HCT116 (cell line): ENCODE measurements around the gene IQUB. TPM values are rescaled to one million over a fixed set of nuclear protein-coding genes. Genes with fewer than 3 reads are reported as not detected.

Source experiments
- ATAC-seq: fragments of 200-7000 bp; cut with Tn5 transposase; 2 replicates; pipeline ENCODE4 v1.9.1; 2020; ENCODE audit warnings: mild to moderate bottlenecking, moderate library complexity
- BruUV-seq: library from RNA; stranded (reverse); fragments of 400-500 nt; replicated peaks from 2 replicates; lab custom pipeline; 2021; lab: Mats Ljungman, UMichigan
- CTCF ChIA-PET: fragments of 300-600 bp; sonication (Branson Sonifier 250); formaldehyde crosslinking; loops from one replicate; lab custom pipeline; 2021; ENCODE audit warnings: antibody characterized with exemption; lab: Charles Lee
- POLR2A ChIA-PET: fragments of 300-600, 350-600 bp; sonication (Branson Sonifier 250); formaldehyde crosslinking; loops from one replicate; lab custom pipeline; 2021; ENCODE audit warnings: antibody characterized with exemption; lab: Charles Lee
- RAD21 ChIA-PET, 2 experiments: fragments of 300-600 bp; sonication (Branson Sonifier 250); formaldehyde crosslinking; loops; one replicate each; lab custom pipeline; 2023; ENCODE audit warnings: low total read pairs in 2 of 2; ENCODE audit not compliant: uncharacterized antibody in 2 of 2, unreplicated experiment in 2 of 2, low non-redundant PET in 1 of 2; lab: Charles Lee
- DNase-seq: peaks from one replicate; pipeline ENCODE4 v3.0.0-alpha.2; 2010; ENCODE audit warnings: low read depth, low spot score
- H2AFZ ChIP-seq: fragments of 200-600 bp; shearing (Covaris generic), sonication (generic); 2 replicates; pipeline ENCODE4 v1.6.1; 2017; ENCODE audit warnings: low read depth, mixed run types, mixed read lengths, antibody characterized with exemption, low read length; ENCODE audit not compliant: poor library complexity, severe bottlenecking
- H3K27ac ChIP-seq: 2 replicates; pipeline ENCODE4 v1.5.1; 2012; ENCODE audit warnings: low read depth, low read length
- H3K27me3 ChIP-seq: fragments of 200-600 bp; sonication (generic); 2 replicates; pipeline ENCODE4 v1.6.1; 2016; ENCODE audit warnings: mixed run types, low read length, mixed read lengths; ENCODE audit not compliant: insufficient read depth
- H3K36me3 ChIP-seq, 2 experiments: fragments of 200-500 bp in 1 of 2; fragments of 200-600 bp in 1 of 2; sonication (Bioruptor generic) in 1 of 2; sonication (generic) in 1 of 2; 2 replicates each; pipeline versions ENCODE4 v1.5.1 to v1.6.1; 2014 to 2016; ENCODE audit warnings: low read length in 2 of 2, inconsistent platforms in 1 of 2, mixed read lengths in 1 of 2, mixed run types in 1 of 2; ENCODE audit not compliant: insufficient read depth in 2 of 2, control insufficient read depth in 1 of 2
- H3K4me1 ChIP-seq, 2 experiments: fragments of 200-600 bp in 1 of 2; sonication (generic) in 1 of 2; 2 replicates each; pipeline versions ENCODE4 v1.5.1 to v1.6.1; 2012 to 2017; ENCODE audit warnings: low read length in 2 of 2, inconsistent platforms in 1 of 2, mild to moderate bottlenecking in 1 of 2, mixed read lengths in 1 of 2, mixed run types in 1 of 2, moderate library complexity in 1 of 2; ENCODE audit not compliant: insufficient read depth in 2 of 2, control insufficient read depth in 1 of 2
- H3K4me2 ChIP-seq: fragments of 200-600 bp; sonication (generic); 2 replicates; pipeline ENCODE4 v1.6.1; 2017; ENCODE audit warnings: mixed run types, low read length, mixed read lengths
- H3K4me3 ChIP-seq, 2 experiments: fragments of 200-600 bp in 1 of 2; sonication (generic) in 1 of 2; replicated peaks in 1 of 2; 2 replicates each; pipeline ENCODE4 v1.5.1; 2011 to 2016; ENCODE audit warnings: low read length in 2 of 2, control low read depth in 1 of 2, low read depth in 1 of 2, mild to moderate bottlenecking in 1 of 2, mixed read lengths in 1 of 2, mixed run types in 1 of 2
- H3K79me2 ChIP-seq: fragments of 200-600 bp; sonication (generic); 2 replicates; pipeline ENCODE4 v1.6.1; 2017; ENCODE audit warnings: mild to moderate bottlenecking, mixed run types, low read length, moderate library complexity, mixed read lengths; ENCODE audit not compliant: insufficient read depth
- H3K9ac ChIP-seq: fragments of 200-600 bp; sonication (generic); 2 replicates; pipeline ENCODE4 v1.6.1; 2016; ENCODE audit warnings: low read length, mixed read lengths
- H3K9me2 ChIP-seq: fragments of 200-600 bp; sonication (generic), shearing (Covaris generic); 2 replicates; pipeline ENCODE4 v1.6.1; 2017; ENCODE audit warnings: mixed run types, mild to moderate bottlenecking, moderate library complexity; ENCODE audit not compliant: insufficient read depth
- H3K9me3 ChIP-seq, 2 experiments: fragments of 200-500 bp in 1 of 2; fragments of 200-600 bp in 1 of 2; sonication (Bioruptor generic) in 1 of 2; sonication (generic) in 1 of 2; 2 replicates each; pipeline ENCODE4 v1.6.1; 2014 to 2017; ENCODE audit warnings: low read length in 2 of 2, mixed read lengths in 2 of 2, inconsistent platforms in 1 of 2, low read depth in 1 of 2, mild to moderate bottlenecking in 1 of 2, mixed run types in 1 of 2, moderate library complexity in 1 of 2; ENCODE audit not compliant: control insufficient read depth in 1 of 2, insufficient read depth in 1 of 2
- H4K20me1 ChIP-seq: fragments of 200-600 bp; sonication (generic), shearing (Covaris generic); 2 replicates; pipeline ENCODE4 v1.6.1; 2017; ENCODE audit warnings: mixed run types, mild to moderate bottlenecking, moderate library complexity; ENCODE audit not compliant: insufficient read depth
- ATF3 ChIP-seq: IDR thresholded peaks from 2 replicates; pipeline ENCODE4 v1.6.1; 2012
- CBX3 ChIP-seq: IDR thresholded peaks from 2 replicates; pipeline ENCODE4 v1.6.1; 2012; ENCODE audit warnings: low read depth
- CEBPB ChIP-seq: IDR thresholded peaks from 2 replicates; pipeline ENCODE4 v1.6.1; 2012; ENCODE audit warnings: low read depth
- FOSL1 ChIP-seq: IDR thresholded peaks from 2 replicates; pipeline ENCODE4 v1.6.1; 2012; ENCODE audit warnings: low read depth
- JUND ChIP-seq: IDR thresholded peaks from 2 replicates; pipeline ENCODE4 v1.6.1; 2012
- RAD21 ChIP-seq: IDR thresholded peaks from 2 replicates; pipeline ENCODE4 v1.6.1; 2012; ENCODE audit warnings: low read depth, mild to moderate bottlenecking
- SIN3A ChIP-seq: IDR thresholded peaks from 2 replicates; pipeline ENCODE4 v1.6.1; 2012; ENCODE audit warnings: low read depth
- SP1 ChIP-seq: IDR thresholded peaks from 2 replicates; pipeline ENCODE4 v1.6.1; 2012; ENCODE audit warnings: low read depth
- SRF ChIP-seq: IDR thresholded peaks from 2 replicates; pipeline ENCODE4 v1.6.1; 2012; ENCODE audit warnings: low read depth
- YY1 ChIP-seq: IDR thresholded peaks from 2 replicates; pipeline ENCODE4 v1.6.1; 2011; ENCODE audit warnings: low read length, low read depth, moderate library complexity, mild to moderate bottlenecking; ENCODE audit not compliant: insufficient replicate concordance; ENCODE audit errors: extremely low read depth
- ZBTB33 ChIP-seq: IDR thresholded peaks from 2 replicates; pipeline ENCODE4 v1.6.1; 2011; ENCODE audit warnings: mild to moderate bottlenecking, low read length, moderate library complexity; ENCODE audit not compliant: insufficient replicate concordance; ENCODE audit errors: extremely low read depth
- intact Hi-C: fragments of 100-400 bp; cut with micrococcal nuclease; formaldehyde crosslinking; loops from 2 replicates; pipeline ENCODE4 v1.10.0; 2022
- total RNA-seq: library from RNA; stranded (reverse); gene quantifications from one replicate; pipeline ENCODE4 v1.2.1, GENCODE V29; 2021; ENCODE audit not compliant: unreplicated experiment
- TF ChIP-seq, protein P1 (sequence below): IDR thresholded peaks from 2 replicates; pipeline ENCODE4 v1.6.1; 2012
- TF ChIP-seq, protein P2 (sequence below): IDR thresholded peaks from 2 replicates; pipeline ENCODE4 v1.6.1; 2012; ENCODE audit warnings: low read depth

Gene IQUB
- total RNA-seq, 1 experiment from 2014 or later = 0.79 TPM

- TF ChIP-seq, protein P1, sequence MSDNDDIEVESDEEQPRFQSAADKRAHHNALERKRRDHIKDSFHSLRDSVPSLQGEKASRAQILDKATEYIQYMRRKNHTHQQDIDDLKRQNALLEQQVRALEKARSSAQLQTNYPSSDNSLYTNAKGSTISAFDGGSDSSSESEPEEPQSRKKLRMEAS = no peak
- TF ChIP-seq JUND = no peak
- TF ChIP-seq SIN3A = no peak
- no peak for TF ChIP-seq ZBTB33
- no peak for TF ChIP-seq SRF
- TF ChIP-seq, all 23 proteins: peak for 0
Measured at GRCh38 chr7:123484199-123484598, 50.2 kb downstream of the IQUB start (continued).

- no peaks in the 10 kb centered on the region for H3K27me3 ChIP-seq
- BruUV-seq = no TSS peak
- no peaks in the 10 kb centered on the region for H3K79me2 ChIP-seq
- no peaks in the 10 kb centered on the region for H3K9me2 ChIP-seq
- H3K27ac ChIP-seq = no peak overlapping the region
- ATAC-seq (no peak), DNase-seq (no peak)
- POLR2A ChIA-PET = no interaction called here
- intact Hi-C loops = no loop called here
- no peaks in the 10 kb centered on the region for H3K9me3 ChIP-seq
- H2AFZ ChIP-seq = no peak overlapping the region
- no peaks in the 10 kb centered on the region for H3K4me1 ChIP-seq
- H3K9ac ChIP-seq = no peak overlapping the region
- H4K20me1 ChIP-seq = no peaks in the 10 kb centered on the region
- RAD21 ChIA-PET = no interaction called here
- TF ChIP-seq ZBTB33 = no peak
- no peak for TF ChIP-seq RAD21
- TF ChIP-seq ATF3 = no peak
- TF ChIP-seq, protein P2, sequence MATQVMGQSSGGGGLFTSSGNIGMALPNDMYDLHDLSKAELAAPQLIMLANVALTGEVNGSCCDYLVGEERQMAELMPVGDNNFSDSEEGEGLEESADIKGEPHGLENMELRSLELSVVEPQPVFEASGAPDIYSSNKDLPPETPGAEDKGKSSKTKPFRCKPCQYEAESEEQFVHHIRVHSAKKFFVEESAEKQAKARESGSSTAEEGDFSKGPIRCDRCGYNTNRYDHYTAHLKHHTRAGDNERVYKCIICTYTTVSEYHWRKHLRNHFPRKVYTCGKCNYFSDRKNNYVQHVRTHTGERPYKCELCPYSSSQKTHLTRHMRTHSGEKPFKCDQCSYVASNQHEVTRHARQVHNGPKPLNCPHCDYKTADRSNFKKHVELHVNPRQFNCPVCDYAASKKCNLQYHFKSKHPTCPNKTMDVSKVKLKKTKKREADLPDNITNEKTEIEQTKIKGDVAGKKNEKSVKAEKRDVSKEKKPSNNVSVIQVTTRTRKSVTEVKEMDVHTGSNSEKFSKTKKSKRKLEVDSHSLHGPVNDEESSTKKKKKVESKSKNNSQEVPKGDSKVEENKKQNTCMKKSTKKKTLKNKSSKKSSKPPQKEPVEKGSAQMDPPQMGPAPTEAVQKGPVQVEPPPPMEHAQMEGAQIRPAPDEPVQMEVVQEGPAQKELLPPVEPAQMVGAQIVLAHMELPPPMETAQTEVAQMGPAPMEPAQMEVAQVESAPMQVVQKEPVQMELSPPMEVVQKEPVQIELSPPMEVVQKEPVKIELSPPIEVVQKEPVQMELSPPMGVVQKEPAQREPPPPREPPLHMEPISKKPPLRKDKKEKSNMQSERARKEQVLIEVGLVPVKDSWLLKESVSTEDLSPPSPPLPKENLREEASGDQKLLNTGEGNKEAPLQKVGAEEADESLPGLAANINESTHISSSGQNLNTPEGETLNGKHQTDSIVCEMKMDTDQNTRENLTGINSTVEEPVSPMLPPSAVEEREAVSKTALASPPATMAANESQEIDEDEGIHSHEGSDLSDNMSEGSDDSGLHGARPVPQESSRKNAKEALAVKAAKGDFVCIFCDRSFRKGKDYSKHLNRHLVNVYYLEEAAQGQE = no peak
- no peak for TF ChIP-seq CEBPB
- no peak for TF ChIP-seq YY1
- TF ChIP-seq CBX3 = no peak
- TF ChIP-seq FOSL1 = no peak
- TF ChIP-seq SP1 = no peak
- TF ChIP-seq, all 23 proteins: peak for 0
- H3K36me3 ChIP-seq = no peaks in the 10 kb centered on the region
- H3K4me2 ChIP-seq = no peak overlapping the region
- no peak overlapping the region for H3K4me3 ChIP-seq
- CTCF ChIA-PET = no interaction called here
Measured at GRCh38 chr7:123480107-123480506, 54.3 kb downstream of the IQUB start.
